ENCODE measurements around the gene ABCC1.

GRCh38 chr16:15911198-15911597 lies 38.2 kb upstream of the ABCC1 start:
- no peak for TF ChIP-seq CTCF (conservative IDR thresholded peaks at IDR 0.05; ENCODE audit: low read depth, low read length)
- no peak for TF ChIP-seq EZH2 (IDR thresholded peaks at IDR 0.05; ENCODE audit: low read length, unreplicated experiment)

All from PC-3 (cell line).